Stomach smooth muscle (tissue), 2 donors: Measurements from ENCODE around the gene CHRNB4.

Experiments
- H3K27ac ChIP-seq: one replicate; pipeline ENCODE4 v1.7.0; 2013; ENCODE audit warnings: mild to moderate bottlenecking, low read length, inconsistent platforms
- H3K27me3 ChIP-seq, 2 donors: one replicate each; pipeline ENCODE4 v1.7.0; 2013; ENCODE audit warnings: low read length in 2 of 2; ENCODE audit not compliant: insufficient read depth in 2 of 2, control insufficient read depth in 1 of 2
- H3K36me3 ChIP-seq, 2 donors: one replicate each; pipeline ENCODE4 v1.7.0; 2013; ENCODE audit warnings: low read length in 2 of 2; ENCODE audit not compliant: control insufficient read depth in 2 of 2, insufficient read depth in 2 of 2
- H3K4me1 ChIP-seq: one replicate; pipeline ENCODE4 v1.7.0; 2013; ENCODE audit warnings: low read length; ENCODE audit not compliant: control insufficient read depth, insufficient read depth
- H3K4me3 ChIP-seq, 2 donors: one replicate each; pipeline ENCODE4 v1.7.0; 2013; ENCODE audit warnings: low read length in 2 of 2
- H3K9ac ChIP-seq, 2 donors: one replicate each; pipeline ENCODE4 v1.7.0; 2013; ENCODE audit warnings: low read length in 2 of 2, mild to moderate bottlenecking in 1 of 2
- H3K9me3 ChIP-seq, 2 donors: one replicate each; pipeline ENCODE4 v1.7.0; 2013; ENCODE audit warnings: low read length in 2 of 2; ENCODE audit not compliant: control insufficient read depth in 2 of 2
- donor health status: healthy.
- donor health status: Pancreatic carcinoma.

The CHRNB4 gene

DNA sequence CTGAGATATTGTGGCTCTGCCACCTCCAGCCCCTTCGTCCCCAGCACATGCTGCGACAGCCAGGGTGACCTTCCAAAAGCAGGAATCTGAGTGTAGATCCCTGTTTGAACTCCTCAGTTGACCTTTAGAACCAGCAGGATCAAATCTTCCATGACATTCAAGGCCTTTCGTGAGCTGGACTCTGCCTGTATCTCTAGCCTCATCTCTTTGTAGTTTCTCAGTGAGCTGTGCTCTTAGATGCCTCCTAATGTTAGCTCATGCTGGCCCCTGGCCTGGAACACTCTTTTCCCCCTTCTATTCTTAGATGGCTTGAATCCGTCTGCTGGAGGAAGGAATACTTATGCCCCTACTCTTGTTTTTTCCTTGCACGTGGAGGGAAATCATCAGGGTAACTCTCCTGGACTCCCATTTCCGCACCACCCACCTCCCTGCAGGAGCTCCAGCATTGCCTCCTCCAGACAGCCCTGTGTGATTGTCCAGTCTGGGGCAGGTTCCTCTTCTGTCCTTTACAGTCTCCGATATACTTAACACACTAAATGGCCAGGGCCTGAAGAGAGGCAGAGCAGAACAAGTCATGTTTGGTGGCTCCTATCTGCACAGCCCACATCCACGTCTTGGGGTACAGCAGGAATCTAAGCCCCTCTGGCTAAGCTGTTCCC is 26.7 kb upstream of the CHRNB4 start:
- Histone ChIP-seq H3K9ac (no peak overlapping the region), H3K36me3 (no peaks in the 10 kb centered on the region), H3K27ac (no peak overlapping the region), H3K9me3 (no peaks in the 10 kb centered on the region), H3K4me1 (no peaks in the 10 kb centered on the region), H3K27me3 (no peaks in the 10 kb centered on the region), H3K4me3 (no peak overlapping the region)

DNA sequence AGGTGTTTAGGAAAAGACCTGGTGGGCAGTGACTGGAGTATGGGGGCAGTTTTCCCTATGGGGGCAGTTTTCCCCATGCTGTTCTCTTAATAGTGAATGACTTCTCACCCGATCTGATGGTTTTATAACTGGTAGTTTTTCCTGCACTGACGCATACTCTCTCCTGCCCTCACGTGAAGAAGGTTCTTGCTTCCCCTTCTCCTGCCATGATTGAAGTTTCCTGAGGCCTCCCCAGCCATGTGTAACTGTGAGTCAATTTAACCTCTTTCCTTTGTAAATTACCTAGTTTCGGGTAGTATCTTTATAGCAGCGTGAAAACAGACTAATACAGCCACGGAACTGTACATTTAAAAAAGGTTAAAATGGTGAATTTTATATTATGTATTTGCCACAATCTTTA is 25.0 kb upstream of the CHRNB4 start:
- Histone ChIP-seq H3K9ac (no peak overlapping the region), H3K27ac (no peak overlapping the region), H3K27me3 (no peaks in the 10 kb centered on the region), H3K36me3 (no peaks in the 10 kb centered on the region), H3K9me3 (no peaks in the 10 kb centered on the region), H3K4me3 (no peak overlapping the region), H3K4me1 (no peaks in the 10 kb centered on the region)

DNA sequence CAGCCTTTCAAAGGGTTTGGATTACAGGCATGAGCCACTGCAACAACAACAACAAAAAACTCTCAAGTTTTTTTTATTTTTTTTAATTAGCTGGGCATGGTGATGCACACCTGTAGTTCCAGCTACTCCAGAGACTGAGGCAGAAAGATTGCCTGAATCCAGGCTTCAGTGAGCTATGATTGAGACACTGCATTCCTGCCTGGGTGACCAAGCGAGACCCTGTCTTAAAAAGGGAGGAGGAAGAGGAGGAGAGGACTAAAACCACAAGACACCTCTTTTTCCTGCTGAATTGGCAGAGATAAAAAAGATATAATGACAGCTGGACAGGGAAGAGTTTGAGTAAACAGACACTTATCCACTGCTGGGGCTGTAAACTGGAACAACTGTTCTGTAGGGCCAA is 22.7 kb upstream of the CHRNB4 start:
- Histone ChIP-seq H3K27ac (no peak overlapping the region), H3K4me1 (no peaks in the 10 kb centered on the region), H3K9me3 (no peaks in the 10 kb centered on the region), H3K9ac (no peak overlapping the region), H3K36me3 (no peaks in the 10 kb centered on the region), H3K27me3 (peaks cover 0 to 2% of the 10 kb centered on the region in 2 donors), H3K4me3 (no peak overlapping the region)

DNA sequence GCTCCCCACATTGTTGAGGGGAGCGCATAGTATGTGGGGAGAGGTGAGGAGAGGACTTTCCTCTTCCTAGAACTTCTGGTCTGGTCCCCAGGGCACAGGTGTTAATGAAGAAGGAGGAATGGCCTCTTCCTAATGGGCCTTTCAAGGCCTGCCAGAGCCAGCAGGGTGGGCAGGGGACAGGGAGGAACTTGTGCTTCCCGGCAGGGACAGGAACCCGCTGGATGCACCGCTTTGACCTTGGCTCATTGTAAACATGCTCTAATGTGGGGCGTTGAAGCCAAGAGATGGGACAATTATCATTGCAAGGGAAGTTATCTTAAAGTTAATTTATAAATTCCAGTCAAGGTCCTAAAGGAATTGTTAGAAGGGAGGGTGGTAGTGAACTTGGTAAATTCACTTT is 21.0 kb upstream of the CHRNB4 start:
- H3K4me1 ChIP-seq = no peaks in the 10 kb centered on the region
- H3K27me3 ChIP-seq = peaks cover 0 to 2% of the 10 kb centered on the region in 2 donors
- no peaks in the 10 kb centered on the region for H3K36me3 ChIP-seq
- no peak overlapping the region for H3K9ac ChIP-seq
- no peak overlapping the region for H3K27ac ChIP-seq
- no peaks in the 10 kb centered on the region for H3K9me3 ChIP-seq
- H3K4me3 ChIP-seq = no peak overlapping the region

DNA sequence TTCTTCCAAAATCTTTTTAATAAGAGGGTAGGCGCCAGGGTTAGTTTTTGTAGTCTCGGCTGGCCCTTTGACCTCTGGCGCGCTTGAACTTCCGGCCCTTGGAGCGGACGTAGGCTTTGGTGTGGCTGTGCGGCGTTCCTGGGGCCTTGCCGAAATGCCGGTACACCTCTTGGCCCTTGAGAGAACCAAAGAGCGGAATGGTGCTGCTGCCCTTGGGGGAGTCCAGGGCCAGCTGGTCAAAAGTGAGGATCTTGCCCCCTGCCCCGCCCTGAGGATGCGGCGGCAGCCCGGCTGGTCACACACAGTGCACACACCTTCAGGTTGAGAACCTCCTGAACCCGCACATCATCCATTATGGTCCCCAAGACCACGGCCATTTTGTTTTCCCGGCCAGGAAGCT is 20.0 kb upstream of the CHRNB4 start:
- Histone ChIP-seq H3K9me3 (no peaks in the 10 kb centered on the region), H3K9ac (no peak overlapping the region), H3K27ac (no peak overlapping the region), H3K36me3 (no peaks in the 10 kb centered on the region), H3K4me3 (no peak overlapping the region), H3K4me1 (no peaks in the 10 kb centered on the region), H3K27me3 (peaks cover 0 to 2% of the 10 kb centered on the region in 2 donors)

DNA sequence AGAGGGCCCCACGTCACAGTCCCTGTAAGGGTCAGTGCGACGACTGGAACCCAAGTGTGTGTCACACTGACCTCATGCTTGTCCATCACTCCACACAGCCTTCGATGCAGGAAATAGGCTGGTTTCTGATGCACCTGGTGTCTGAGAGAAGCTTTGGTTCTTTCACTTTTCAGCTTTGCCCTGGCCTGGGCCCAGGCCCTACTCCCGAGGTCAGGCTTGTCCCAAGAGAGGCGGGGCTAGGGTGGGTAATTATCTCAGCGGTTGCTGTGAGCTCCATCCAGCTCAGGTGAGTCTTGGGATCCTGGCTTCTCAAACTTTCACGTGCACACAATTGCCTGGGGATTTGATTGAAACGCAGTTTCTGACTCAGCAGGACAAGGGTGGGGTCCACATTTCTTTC is 19.6 kb upstream of the CHRNB4 start:
- Histone ChIP-seq H3K9ac (no peak overlapping the region), H3K9me3 (no peaks in the 10 kb centered on the region), H3K27ac (no peak overlapping the region), H3K27me3 (peaks cover 0 to 2% of the 10 kb centered on the region in 2 donors), H3K36me3 (no peaks in the 10 kb centered on the region), H3K4me1 (no peaks in the 10 kb centered on the region), H3K4me3 (no peak overlapping the region)

DNA sequence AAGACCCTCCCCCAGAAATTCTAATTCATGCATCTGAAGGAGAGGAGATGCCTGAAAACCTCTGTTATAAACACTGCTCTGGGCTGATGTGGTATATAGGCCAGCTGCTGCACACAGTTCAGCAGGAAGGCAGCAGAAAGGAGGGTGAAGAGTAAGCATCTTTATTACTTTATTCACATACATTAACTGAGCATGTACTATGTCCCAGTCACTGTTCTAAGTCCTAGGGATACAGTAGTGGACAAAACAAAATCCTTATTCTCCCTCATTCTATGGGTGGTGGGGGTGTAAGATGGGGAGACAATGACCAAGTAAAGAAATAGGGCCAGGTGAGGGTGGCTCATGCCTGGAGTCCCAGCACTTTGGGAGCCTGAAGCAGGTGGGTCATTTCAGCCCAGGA is 17.8 kb upstream of the CHRNB4 start:
- H3K9me3 ChIP-seq = no peaks in the 10 kb centered on the region
- H3K4me1 ChIP-seq = no peaks in the 10 kb centered on the region
- H3K27ac ChIP-seq = no peak overlapping the region
- H3K27me3 ChIP-seq = peaks cover 0 to 2% of the 10 kb centered on the region in 2 donors
- H3K36me3 ChIP-seq = no peaks in the 10 kb centered on the region
- H3K4me3 ChIP-seq = no peak overlapping the region
- no peak overlapping the region for H3K9ac ChIP-seq

DNA sequence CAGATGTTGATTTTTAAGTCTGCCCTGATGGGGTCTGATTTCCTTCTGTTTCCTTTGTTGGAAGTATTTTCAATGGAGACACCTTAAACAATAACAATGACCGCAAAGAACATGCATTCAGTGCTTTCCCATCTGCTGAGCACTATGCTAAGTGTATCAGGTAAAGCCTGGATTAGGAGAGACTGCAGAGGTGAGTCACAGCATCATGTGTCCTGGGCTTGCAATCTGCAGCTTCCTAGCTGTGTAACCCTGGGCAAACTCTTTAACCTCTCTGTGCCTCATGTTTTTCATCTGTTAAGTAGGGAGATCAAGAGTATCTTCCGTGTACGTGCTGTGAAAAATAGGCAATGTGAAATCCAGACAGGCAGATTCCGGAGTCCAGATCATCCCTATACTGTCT is 13.3 kb upstream of the CHRNB4 start:
- Histone ChIP-seq H3K27ac (no peak overlapping the region), H3K4me1 (no peaks in the 10 kb centered on the region), H3K4me3 (no peak overlapping the region), H3K36me3 (no peaks in the 10 kb centered on the region), H3K27me3 (no peaks in the 10 kb centered on the region), H3K9ac (no peak overlapping the region), H3K9me3 (no peaks in the 10 kb centered on the region)

DNA sequence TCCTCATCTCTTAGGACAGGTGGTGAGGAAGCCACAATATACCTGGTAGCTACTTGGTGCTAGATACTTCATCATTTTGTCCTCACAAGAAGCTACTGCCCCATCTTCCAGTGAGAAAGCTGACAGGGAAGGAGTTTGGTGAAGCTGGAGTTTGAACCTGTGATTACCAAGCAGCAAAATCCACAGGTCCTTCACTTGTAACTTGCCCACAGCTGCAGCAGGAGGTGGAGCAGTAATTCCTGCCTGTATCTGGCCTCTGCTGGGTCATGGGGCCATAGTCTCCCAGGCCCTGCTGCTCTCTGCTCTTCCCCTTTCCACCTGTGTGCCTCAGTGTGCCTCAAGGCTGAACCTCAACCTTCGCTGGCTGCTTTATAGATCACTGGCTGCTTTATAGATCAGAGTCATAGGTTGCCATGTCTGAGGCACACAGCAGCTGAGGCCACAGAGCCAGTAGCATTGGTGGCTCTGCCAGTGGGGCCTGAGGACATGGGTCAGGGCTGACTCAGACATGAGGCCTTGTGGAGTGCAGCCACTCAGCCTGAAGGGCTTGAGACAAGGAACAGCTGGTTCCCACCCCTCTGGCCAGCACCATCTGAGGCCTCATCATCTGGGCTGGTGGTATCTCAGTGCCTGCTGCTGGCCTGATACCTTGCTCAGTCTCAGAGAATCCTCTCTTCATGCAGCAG is 11.1 kb upstream of the CHRNB4 start:
- Histone ChIP-seq H3K4me1 (no peaks in the 10 kb centered on the region), H3K27me3 (no peaks in the 10 kb centered on the region), H3K9ac (no peak overlapping the region), H3K36me3 (no peaks in the 10 kb centered on the region), H3K4me3 (no peak overlapping the region), H3K9me3 (no peaks in the 10 kb centered on the region), H3K27ac (no peak overlapping the region)

DNA sequence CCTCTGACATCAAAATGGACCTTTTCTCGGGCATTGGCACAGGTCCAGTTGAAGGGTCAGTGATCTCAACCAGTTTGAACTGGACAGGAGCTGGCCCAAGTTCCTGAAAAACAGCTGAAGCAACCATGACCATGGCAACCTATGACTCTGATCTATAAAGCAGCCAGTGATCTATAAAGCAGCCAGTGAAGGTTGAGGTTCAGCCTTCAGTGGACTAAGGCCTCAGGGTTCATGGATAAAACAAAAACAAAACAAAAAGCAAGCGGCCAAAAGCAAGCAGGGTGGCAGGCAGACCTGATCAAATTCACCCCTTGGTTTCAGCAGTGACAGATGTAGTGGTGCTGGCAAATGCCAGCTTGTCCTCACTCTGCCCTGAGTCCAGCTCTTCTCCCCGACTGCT is 10.0 kb upstream of the CHRNB4 start:
- Histone ChIP-seq H3K4me1 (no peaks in the 10 kb centered on the region), H3K9me3 (no peaks in the 10 kb centered on the region), H3K36me3 (no peaks in the 10 kb centered on the region), H3K4me3 (no peak overlapping the region), H3K27ac (no peak overlapping the region), H3K27me3 (no peaks in the 10 kb centered on the region), H3K9ac (no peak overlapping the region)

DNA sequence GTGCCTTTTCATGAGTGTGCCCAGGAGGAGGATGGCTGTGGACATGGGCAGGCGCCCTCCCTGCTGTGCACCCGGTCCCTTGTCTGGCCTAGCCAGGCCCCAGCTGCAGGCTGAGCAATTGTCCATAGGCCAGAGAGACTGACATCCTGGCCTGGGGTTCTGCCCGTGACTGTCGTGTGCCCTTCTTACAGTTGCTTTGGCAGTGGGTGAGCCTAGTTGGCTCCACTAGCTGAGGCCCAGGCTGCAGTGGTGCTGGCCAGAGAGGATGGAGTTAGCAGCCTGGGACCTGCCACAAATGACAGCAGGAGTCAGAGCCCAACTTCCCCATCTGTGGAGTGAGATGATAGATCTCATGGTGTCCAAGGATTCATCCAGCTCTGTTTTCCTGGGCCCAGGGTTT is 9.0 kb upstream of the CHRNB4 start:
- H3K4me1 ChIP-seq = no peaks in the 10 kb centered on the region
- H3K4me3 ChIP-seq = no peak overlapping the region
- no peaks in the 10 kb centered on the region for H3K27me3 ChIP-seq
- H3K9me3 ChIP-seq = no peaks in the 10 kb centered on the region
- no peak overlapping the region for H3K27ac ChIP-seq
- no peaks in the 10 kb centered on the region for H3K36me3 ChIP-seq
- H3K9ac ChIP-seq = no peak overlapping the region
